Measurements from ENCODE around the gene SYNE1.

- TF ChIP-seq ZNF274 (IDR thresholded peaks at IDR 0.05; ENCODE audit: low read depth, low read length) (no peak), YY1 (IDR thresholded peaks at IDR 0.05; ENCODE audit: insufficient read depth, insufficient read length) (no peak), SUZ12 (IDR thresholded peaks at IDR 0.05; ENCODE audit: extremely low read depth, insufficient read depth, insufficient read length) (no peak)
These were observed 282.0 kb downstream of the SYNE1 start for GRCh38 chr6:152355166-152355565.
